HepG2 (cell line): ENCODE data around the gene TUBA4A. TPM values are rescaled to one million over a fixed set of nuclear protein-coding genes. Genes with fewer than 3 reads are reported as not detected.

Source experiments
- CHCHD3 ChIP-seq: sonication (generic); formaldehyde crosslinking; IDR thresholded peaks from 2 replicates; pipeline ENCODE4 v1.8.0; 2022; ENCODE audit warnings: mild to moderate bottlenecking, missing genetic modification reagents, moderate library complexity
- GATA4 ChIP-seq: sonication (generic); IDR thresholded peaks from 2 replicates; pipeline ENCODE4 v1.6.1; 2016; ENCODE audit warnings: antibody characterized with exemption, low read depth, borderline replicate concordance
- KLF12 ChIP-seq: sonication (generic); formaldehyde crosslinking; IDR thresholded peaks from 2 replicates; pipeline ENCODE4 v1.4.0; 2020; ENCODE audit warnings: missing genetic modification reagents, borderline replicate concordance
- MTA3 ChIP-seq: sonication (generic); formaldehyde crosslinking; IDR thresholded peaks from 2 replicates; pipeline ENCODE4 v1.4.0; 2020; ENCODE audit warnings: missing genetic modification reagents
- MYC ChIP-seq: sonication (generic); formaldehyde crosslinking; IDR thresholded peaks from 2 replicates; pipeline ENCODE4 v1.9.0; 2021; ENCODE audit warnings: missing genetic modification reagents, borderline replicate concordance
- NFYB ChIP-seq: sonication (generic); formaldehyde crosslinking; IDR thresholded peaks from 2 replicates; pipeline ENCODE4 v1.4.0; 2020; ENCODE audit warnings: missing genetic modification reagents
- RFXANK ChIP-seq: IDR thresholded peaks from 2 replicates; pipeline ENCODE4 v1.6.1; 2016
- SIN3B ChIP-seq: fragments of 150-350 bp; IDR thresholded peaks from 2 replicates; pipeline ENCODE4 v1.6.1; 2014; ENCODE audit warnings: low read length
- SMAD1 ChIP-seq: sonication (generic); formaldehyde crosslinking; IDR thresholded peaks from 2 replicates; pipeline ENCODE4 v1.4.0; 2020; ENCODE audit warnings: missing genetic modification reagents, low read depth, mild to moderate bottlenecking, borderline replicate concordance
- SMAD3 ChIP-seq: sonication (generic); formaldehyde crosslinking; IDR thresholded peaks from 2 replicates; pipeline ENCODE4 v1.4.0; 2020; ENCODE audit warnings: missing genetic modification reagents
- TBL1XR1 ChIP-seq: fragments of 150-350 bp; IDR thresholded peaks from 2 replicates; pipeline ENCODE4 v1.6.1; 2014; ENCODE audit warnings: borderline replicate concordance, low read length; ENCODE audit not compliant: partially characterized antibody
- TEAD3 ChIP-seq: optimal IDR thresholded peaks from 2 replicates; pipeline ENCODE3; 2016; ENCODE audit warnings: borderline replicate concordance
- ZFP41 ChIP-seq: sonication (generic); formaldehyde crosslinking; IDR thresholded peaks from 2 replicates; pipeline ENCODE4 v1.4.0; 2020; ENCODE audit warnings: mild to moderate bottlenecking, missing genetic modification reagents, borderline replicate concordance
- ZNF180 ChIP-seq: sonication (generic); formaldehyde crosslinking; IDR thresholded peaks from 2 replicates; pipeline ENCODE4 v1.4.0; 2020; ENCODE audit warnings: low read depth, missing genetic modification reagents, borderline replicate concordance
- ZNF207 ChIP-seq: fragments of 450-650 bp; IDR thresholded peaks from 2 replicates; pipeline ENCODE4 v1.6.1; 2016; ENCODE audit warnings: antibody characterized with exemption, borderline replicate concordance
- ZNF451 ChIP-seq: sonication (generic); formaldehyde crosslinking; IDR thresholded peaks from 2 replicates; pipeline ENCODE4 v1.5.0; 2020; ENCODE audit warnings: mild to moderate bottlenecking, missing genetic modification reagents
- ZNF629 ChIP-seq: sonication (generic); formaldehyde crosslinking; conservative IDR thresholded peaks from 2 replicates; pipeline ENCODE4 v1.5.0; 2020; ENCODE audit warnings: missing genetic modification reagents
- ZNF773 ChIP-seq: sonication (generic); formaldehyde crosslinking; IDR thresholded peaks from 2 replicates; pipeline ENCODE4 v1.4.0; 2020; ENCODE audit warnings: missing genetic modification reagents, borderline replicate concordance
- polyA plus RNA-seq, 8 experiments: library from polyadenylated mRNA; depleted of rRNA in 3 of 8; stranded (reverse) in 7 of 8; unstranded in 1 of 8; fragments of >200 nt; fragmentation: Illumina TruSeq in 4 of 8; extraction: Trizol in 4 of 8; gene quantifications; 2 replicates each; pipeline versions ENCODE4 v1.2.1 to v1.2.3, GENCODE V29; 2011 to 2016; ENCODE audit warnings: low read depth in 4 of 8, missing spikeins in 1 of 8, mixed read lengths in 1 of 8; ENCODE audit not compliant: insufficient read depth in 1 of 8
- total RNA-seq, 5 experiments: library from RNA; depleted of rRNA; stranded (reverse); fragments of >200 nt; fragmentation: Illumina TruSeq; extraction: Trizol; gene quantifications; 2 replicates each; pipeline ENCODE4 v1.2.3, GENCODE V29; 2016; ENCODE audit warnings: low read depth in 1 of 5
- TF ChIP-seq, protein P1 (sequence below): sonication (generic); formaldehyde crosslinking; conservative IDR thresholded peaks from 2 replicates; pipeline ENCODE4 v1.8.0; 2022; ENCODE audit warnings: mild to moderate bottlenecking, moderate library complexity, missing genetic modification reagents
- TF ChIP-seq, protein P2 (sequence below): sonication (generic); formaldehyde crosslinking; IDR thresholded peaks from 2 replicates; pipeline ENCODE4 v1.5.1; 2020; ENCODE audit warnings: mild to moderate bottlenecking, missing genetic modification reagents, moderate library complexity
- TF ChIP-seq, protein P3 (sequence below): sonication (generic); formaldehyde crosslinking; IDR thresholded peaks from 2 replicates; pipeline ENCODE4 v1.5.1; 2020; ENCODE audit warnings: missing genetic modification reagents, mild to moderate bottlenecking, borderline replicate concordance

Gene TUBA4A
- total and polyA plus RNA-seq, 2 of the 13 experiments (the other 11 are each of a cell fraction or from before 2014, with no cell fraction given): 1.3 to 12.7 TPM

DNA sequence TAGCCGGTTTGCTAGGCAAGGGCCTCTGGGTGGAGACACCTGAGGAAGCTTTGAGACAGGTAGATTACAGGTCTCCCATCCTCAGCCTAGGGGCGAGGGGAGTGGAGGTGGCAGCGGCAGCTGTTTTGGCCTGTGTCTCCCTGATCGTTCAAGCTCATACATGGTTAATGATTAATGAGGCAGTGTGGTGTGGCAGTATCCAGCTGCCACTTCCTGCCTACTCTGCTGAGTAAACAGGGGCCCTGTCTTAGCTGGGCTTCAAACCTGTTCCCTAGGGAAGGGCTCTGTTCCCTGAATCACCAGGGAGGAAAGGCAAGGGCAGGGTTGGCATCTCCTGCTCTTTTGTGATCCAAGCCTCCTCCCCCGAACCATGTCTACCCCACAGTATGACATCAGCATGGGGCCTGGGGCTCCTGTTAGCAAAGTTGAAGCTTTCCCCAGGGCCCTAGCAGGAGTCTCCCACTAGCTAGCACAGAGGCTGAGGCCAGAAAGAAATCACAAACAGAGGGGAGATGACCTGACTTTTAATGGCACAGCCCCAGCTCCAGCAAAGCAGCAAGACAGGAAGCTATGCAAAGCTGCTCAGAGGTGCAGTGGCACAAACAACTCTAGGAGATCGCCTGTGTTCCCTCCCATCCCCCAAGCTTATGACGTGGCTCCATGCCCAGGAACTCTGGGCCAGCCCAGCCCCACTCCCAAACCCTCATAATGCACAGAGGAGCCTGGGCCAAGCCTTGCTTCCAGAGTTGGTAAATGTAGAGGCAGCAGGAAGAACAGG lies 4.3 kb downstream of the TUBA4A start (continued):
- TF ChIP-seq, protein P1, sequence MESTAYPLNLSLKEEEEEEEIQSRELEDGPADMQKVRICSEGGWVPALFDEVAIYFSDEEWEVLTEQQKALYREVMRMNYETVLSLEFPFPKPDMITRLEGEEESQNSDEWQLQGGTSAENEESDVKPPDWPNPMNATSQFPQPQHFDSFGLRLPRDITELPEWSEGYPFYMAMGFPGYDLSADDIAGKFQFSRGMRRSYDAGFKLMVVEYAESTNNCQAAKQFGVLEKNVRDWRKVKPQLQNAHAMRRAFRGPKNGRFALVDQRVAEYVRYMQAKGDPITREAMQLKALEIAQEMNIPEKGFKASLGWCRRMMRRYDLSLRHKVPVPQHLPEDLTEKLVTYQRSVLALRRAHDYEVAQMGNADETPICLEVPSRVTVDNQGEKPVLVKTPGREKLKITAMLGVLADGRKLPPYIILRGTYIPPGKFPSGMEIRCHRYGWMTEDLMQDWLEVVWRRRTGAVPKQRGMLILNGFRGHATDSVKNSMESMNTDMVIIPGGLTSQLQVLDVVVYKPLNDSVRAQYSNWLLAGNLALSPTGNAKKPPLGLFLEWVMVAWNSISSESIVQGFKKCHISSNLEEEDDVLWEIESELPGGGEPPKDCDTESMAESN (CRISPR knock-in tag): peak; percentile 78
- TF ChIP-seq CHCHD3: no peak
- no peak for TF ChIP-seq SMAD1 (CRISPR knock-in tag)
- TF ChIP-seq TBL1XR1: no peak
- peak; percentile 33 for TF ChIP-seq TEAD3 (CRISPR knock-in tag)
- no peak for TF ChIP-seq ZNF451 (CRISPR knock-in tag)
- TF ChIP-seq SIN3B: 0 out of 2 replicates have a peak, but pooled peaks have one; percentile 43
- no peak for TF ChIP-seq RFXANK
- TF ChIP-seq ZNF180 (CRISPR knock-in tag): no peak
- TF ChIP-seq SMAD3 (CRISPR knock-in tag): no peak; the same call in 1 of the 2 replicates
- TF ChIP-seq, protein P2, sequence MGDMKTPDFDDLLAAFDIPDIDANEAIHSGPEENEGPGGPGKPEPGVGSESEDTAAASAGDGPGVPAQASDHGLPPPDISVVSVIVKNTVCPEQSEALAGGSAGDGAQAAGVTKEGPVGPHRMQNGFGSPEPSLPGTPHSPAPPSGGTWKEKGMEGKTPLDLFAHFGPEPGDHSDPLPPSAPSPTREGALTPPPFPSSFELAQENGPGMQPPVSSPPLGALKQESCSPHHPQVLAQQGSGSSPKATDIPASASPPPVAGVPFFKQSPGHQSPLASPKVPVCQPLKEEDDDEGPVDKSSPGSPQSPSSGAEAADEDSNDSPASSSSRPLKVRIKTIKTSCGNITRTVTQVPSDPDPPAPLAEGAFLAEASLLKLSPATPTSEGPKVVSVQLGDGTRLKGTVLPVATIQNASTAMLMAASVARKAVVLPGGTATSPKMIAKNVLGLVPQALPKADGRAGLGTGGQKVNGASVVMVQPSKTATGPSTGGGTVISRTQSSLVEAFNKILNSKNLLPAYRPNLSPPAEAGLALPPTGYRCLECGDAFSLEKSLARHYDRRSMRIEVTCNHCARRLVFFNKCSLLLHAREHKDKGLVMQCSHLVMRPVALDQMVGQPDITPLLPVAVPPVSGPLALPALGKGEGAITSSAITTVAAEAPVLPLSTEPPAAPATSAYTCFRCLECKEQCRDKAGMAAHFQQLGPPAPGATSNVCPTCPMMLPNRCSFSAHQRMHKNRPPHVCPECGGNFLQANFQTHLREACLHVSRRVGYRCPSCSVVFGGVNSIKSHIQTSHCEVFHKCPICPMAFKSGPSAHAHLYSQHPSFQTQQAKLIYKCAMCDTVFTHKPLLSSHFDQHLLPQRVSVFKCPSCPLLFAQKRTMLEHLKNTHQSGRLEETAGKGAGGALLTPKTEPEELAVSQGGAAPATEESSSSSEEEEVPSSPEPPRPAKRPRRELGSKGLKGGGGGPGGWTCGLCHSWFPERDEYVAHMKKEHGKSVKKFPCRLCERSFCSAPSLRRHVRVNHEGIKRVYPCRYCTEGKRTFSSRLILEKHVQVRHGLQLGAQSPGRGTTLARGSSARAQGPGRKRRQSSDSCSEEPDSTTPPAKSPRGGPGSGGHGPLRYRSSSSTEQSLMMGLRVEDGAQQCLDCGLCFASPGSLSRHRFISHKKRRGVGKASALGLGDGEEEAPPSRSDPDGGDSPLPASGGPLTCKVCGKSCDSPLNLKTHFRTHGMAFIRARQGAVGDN (CRISPR knock-in tag): peak; percentile 83
- TF ChIP-seq ZFP41 (CRISPR knock-in tag): 0 out of 2 replicates have a peak, but pooled peaks have one; percentile 22
- no peak for TF ChIP-seq ZNF207
- TF ChIP-seq KLF12 (CRISPR knock-in tag): no peak
- 0 out of 2 replicates have a peak, but pooled peaks have one; percentile 6 for TF ChIP-seq NFYB (CRISPR knock-in tag)
- no peak for TF ChIP-seq MTA3 (CRISPR knock-in tag)
- no peak for TF ChIP-seq ZNF773 (CRISPR knock-in tag)
- TF ChIP-seq GATA4: no peak; the same call in 1 of the 2 replicates
- TF ChIP-seq ZNF629: no peak
- TF ChIP-seq MYC: peak; percentile 65; the same call in 1 of the 2 replicates
- TF ChIP-seq, protein P3, sequence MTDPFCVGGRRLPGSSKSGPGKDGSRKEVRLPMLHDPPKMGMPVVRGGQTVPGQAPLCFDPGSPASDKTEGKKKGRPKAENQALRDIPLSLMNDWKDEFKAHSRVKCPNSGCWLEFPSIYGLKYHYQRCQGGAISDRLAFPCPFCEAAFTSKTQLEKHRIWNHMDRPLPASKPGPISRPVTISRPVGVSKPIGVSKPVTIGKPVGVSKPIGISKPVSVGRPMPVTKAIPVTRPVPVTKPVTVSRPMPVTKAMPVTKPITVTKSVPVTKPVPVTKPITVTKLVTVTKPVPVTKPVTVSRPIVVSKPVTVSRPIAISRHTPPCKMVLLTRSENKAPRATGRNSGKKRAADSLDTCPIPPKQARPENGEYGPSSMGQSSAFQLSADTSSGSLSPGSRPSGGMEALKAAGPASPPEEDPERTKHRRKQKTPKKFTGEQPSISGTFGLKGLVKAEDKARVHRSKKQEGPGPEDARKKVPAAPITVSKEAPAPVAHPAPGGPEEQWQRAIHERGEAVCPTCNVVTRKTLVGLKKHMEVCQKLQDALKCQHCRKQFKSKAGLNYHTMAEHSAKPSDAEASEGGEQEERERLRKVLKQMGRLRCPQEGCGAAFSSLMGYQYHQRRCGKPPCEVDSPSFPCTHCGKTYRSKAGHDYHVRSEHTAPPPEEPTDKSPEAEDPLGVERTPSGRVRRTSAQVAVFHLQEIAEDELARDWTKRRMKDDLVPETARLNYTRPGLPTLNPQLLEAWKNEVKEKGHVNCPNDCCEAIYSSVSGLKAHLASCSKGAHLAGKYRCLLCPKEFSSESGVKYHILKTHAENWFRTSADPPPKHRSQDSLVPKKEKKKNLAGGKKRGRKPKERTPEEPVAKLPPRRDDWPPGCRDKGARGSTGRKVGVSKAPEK (CRISPR knock-in tag): no peak; the same call in 1 of the 2 replicates
